GM10248 (cell line): ENCODE measurements around the gene LIPT1.

Experiments used
- CTCF ChIA-PET: fragments of 300-600 bp; sonication (Branson Sonifier 250); formaldehyde crosslinking; extraction: SDS; loops from one replicate; lab custom pipeline; 2021; ENCODE audit warnings: antibody characterized with exemption; lab: Yijun Ruan, JAX
- POLR2A ChIA-PET: fragments of 350-650 bp; sonication (Branson Sonifier 250); formaldehyde crosslinking; extraction: SDS; loops from one replicate; lab custom pipeline; 2020; ENCODE audit warnings: antibody characterized with exemption; lab: Yijun Ruan, JAX
- DNase-seq: peaks from one replicate; pipeline ENCODE4 v3.0.0; 2012; ENCODE audit errors: extremely low spot score
- TF ChIP-seq, protein P1 (sequence below): IDR thresholded peaks from 2 replicates; pipeline ENCODE4 v1.5.1; 2012; ENCODE audit warnings: mild to moderate bottlenecking, low read depth; ENCODE audit errors: extremely low read depth, missing control alignments, control extremely low read depth

The LIPT1 gene

DNA sequence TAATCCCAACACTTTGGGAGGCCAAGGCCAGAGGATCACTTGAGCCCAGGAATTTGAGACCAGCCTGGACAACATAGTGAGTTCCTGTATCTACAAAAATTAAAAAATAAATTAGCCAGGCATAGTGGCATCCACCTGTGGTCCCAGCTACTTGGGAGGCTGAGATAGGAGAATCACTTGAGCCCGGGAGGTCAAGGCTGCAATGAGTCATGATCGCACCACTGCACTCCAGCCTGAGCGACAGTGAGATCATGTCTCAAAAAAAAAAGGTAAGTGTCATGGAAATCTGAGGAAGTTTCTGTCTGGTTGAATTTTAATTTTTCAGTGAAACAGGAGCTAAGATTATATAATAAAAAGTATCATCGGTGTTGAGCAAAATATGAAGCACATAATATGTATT, 15.8 kb upstream of the LIPT1 start:
- TF ChIP-seq, protein P1, sequence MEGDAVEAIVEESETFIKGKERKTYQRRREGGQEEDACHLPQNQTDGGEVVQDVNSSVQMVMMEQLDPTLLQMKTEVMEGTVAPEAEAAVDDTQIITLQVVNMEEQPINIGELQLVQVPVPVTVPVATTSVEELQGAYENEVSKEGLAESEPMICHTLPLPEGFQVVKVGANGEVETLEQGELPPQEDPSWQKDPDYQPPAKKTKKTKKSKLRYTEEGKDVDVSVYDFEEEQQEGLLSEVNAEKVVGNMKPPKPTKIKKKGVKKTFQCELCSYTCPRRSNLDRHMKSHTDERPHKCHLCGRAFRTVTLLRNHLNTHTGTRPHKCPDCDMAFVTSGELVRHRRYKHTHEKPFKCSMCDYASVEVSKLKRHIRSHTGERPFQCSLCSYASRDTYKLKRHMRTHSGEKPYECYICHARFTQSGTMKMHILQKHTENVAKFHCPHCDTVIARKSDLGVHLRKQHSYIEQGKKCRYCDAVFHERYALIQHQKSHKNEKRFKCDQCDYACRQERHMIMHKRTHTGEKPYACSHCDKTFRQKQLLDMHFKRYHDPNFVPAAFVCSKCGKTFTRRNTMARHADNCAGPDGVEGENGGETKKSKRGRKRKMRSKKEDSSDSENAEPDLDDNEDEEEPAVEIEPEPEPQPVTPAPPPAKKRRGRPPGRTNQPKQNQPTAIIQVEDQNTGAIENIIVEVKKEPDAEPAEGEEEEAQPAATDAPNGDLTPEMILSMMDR, result no peak
- ChIA-PET POLR2A (no interaction called here), CTCF (no interaction called here)
- no peak for DNase-seq

DNA sequence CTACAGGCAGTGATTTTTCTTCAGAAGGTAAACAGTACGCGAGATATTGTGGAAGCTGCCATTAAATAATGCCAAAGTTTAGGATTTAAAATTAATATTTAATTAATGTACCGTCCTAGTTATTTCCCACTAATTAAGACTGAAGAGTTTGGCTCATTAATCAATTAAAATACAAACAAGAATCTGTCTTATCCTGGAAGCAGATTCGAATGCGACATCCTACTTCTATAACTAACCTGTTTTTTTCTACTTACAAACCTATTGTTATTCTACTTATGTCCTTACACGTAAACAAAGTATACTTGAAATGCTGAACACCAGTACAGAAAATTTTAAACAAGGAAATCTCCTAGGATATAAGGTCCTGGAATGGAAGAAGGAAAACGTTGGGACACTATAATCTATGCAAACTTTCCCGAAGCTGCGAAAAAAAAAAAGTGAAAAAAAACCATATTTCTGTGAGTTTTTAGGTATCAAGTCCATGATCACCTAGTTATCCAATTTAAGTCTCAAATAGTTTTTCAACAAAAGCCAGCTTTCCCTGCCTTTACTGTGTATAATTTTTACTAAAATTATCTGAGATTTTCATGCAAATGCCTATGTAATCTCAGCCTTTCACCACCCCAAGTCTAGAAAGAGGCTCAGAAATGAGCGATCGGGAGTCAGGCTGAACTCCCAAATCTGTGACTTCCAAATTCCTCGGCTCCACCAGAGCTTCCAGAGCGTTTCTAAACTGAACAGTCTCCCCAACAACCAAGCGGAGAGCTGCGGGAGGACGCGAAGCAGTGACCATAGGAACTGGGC, 14.5 kb upstream of the LIPT1 start:
- ChIA-PET CTCF (interaction anchor here (0.8 to 1.5 kb wide), 3 partner anchors 15 to 572 kb away, joined by 3 to 5 read pairs (median 3); partner anchors contain the start of genes LIPT1 and TSGA10), POLR2A (interaction anchor here (1.0 kb wide), 1 partner anchor 15 kb away, joined by 6 read pairs; the partner anchor contains the start of genes LIPT1 and TSGA10)
- DNase-seq, result no peak
- TF ChIP-seq, protein P1, result no peak

DNA sequence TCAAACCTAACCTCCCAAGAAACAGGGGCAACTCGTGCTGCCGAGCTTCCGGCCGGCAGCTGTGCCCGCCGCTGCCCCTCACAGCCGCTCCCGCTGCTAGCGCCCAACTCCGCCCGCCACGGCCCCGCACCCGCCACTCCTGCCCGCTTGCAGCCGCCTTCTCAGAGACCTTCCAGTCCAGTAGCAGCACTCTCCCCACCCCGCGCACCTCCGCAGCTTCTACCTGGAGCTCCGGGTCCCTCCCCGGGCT, 14.0 kb upstream of the LIPT1 start:
- ChIA-PET CTCF (interaction anchor here (0.8 to 1.5 kb wide), 3 partner anchors 14 to 572 kb away, joined by 3 to 5 read pairs (median 3); partner anchors contain the start of genes LIPT1 and TSGA10), POLR2A (interaction anchor here (0.6 to 1.0 kb wide), 2 partner anchors 14 to 542 kb away, joined by 6 to 7 read pairs; partner anchors contain the start of genes LIPT1 and TSGA10)
- peak; percentile 16 for DNase-seq
- TF ChIP-seq, protein P1, result no peak

DNA sequence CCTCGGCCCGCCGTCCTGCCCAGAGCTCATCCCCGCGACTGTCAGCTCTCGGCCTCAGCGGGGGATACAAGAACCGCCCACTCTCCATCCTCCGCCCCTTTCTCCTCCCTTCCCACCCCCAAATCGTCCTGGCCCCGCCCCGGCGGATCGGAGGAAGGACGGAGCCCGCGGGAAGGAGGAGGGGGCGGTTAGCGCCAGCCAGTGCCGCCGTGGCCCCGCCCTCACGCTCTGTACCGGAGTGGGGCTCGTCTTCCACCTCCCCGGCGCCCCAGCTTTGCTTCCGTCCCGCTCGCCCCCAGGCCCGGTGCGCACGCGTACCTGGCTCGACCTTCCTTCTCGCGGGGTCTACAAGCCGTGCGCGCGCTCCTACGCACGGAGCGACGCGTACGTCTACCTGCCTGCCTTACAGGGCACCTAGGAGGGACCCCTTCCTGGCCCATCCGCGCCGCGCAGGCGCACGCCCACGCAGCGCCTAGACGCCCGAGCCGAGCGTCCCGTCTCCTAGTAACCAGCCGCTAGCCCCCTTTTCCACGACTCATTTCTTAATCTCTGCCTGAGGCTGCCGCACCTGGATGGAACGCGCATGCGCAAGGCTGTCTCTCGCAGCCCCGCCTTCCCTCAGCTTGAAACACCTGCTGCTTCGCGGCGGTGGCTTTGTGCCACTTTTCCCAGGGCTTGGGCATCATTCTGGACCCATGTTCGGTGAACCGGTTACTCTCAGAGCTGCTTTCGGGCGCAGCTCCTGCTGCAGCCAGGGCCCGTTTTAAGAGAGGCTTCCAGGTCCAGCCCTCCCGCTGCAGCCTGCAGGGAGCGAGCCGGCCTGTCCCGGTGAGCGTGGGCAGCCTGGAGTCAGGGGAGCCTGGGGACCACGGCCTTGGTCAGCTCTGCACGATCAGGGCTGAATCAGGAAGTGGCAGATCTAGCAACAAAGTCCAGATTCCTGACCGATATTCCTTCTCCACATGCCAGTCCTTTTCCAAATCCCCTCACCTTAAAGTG, 13.4 kb upstream of the LIPT1 start, which contains the start of gene C2orf15:
C2orf15 (plus strand) TSS at position 598 of the 999 bp plus-strand sequence. CDS start 8,852 bp downstream, outside the sequence.
- TF ChIP-seq, protein P1, result no peak
- POLR2A ChIA-PET, result interaction anchor here (0.6 to 1.0 kb wide), 2 partner anchors 13 to 543 kb away, joined by 6 to 7 read pairs; partner anchors contain the start of genes LIPT1 and TSGA10
- CTCF ChIA-PET, result interaction anchor here (0.8 to 1.5 kb wide), 4 partner anchors 14 to 573 kb away, joined by 3 to 5 read pairs (median 3); partner anchors contain the start of genes LIPT1, TSGA10 and TXNDC9
- DNase-seq, result peak; percentile 93

DNA sequence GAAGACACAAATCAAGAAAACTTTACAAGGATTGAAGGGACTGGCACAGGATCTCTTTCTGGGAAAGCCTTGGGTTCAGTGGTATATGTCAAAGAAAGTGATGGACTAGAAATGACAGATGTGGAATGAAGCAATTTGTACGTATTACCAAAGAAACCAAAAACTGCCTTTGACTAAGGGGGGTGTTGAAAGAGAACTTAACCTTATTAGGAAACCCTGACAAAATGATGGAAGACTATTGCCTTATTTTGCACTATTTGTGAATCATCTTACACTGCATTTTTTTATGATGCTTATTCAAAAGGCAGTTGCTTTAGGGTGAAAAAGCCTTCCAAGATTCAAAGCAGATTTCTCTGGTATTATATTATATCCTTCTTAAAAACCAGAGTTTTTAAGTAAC, 4.1 kb upstream of the LIPT1 start:
- DNase-seq, result no peak
- TF ChIP-seq, protein P1, result no peak
- POLR2A ChIA-PET, result no interaction called here
- CTCF ChIA-PET, result no interaction called here
